GM19452 (cell line): ENCODE results near the gene MACF1.

Source experiments
- ATAC-seq: cut with Tn5 transposase; IDR thresholded peaks from one replicate; pipeline ENCODE4 v1.9.1; 2021; ENCODE audit not compliant: unreplicated experiment

Gene MACF1

GRCh38 chr1:39342776-39343175 lies 138.3 kb downstream of the MACF1 start:
- no peak for ATAC-seq

GRCh38 chr1:39344394-39345154 lies 140.1 kb downstream of the MACF1 start:
- ATAC-seq, result no peak

- ATAC-seq, result no peak
These were observed 142.4 kb downstream of the MACF1 start for GRCh38 chr1:39346872-39347271.

GRCh38 chr1:39348278-39348677 lies 143.8 kb downstream of the MACF1 start:
- ATAC-seq, result no peak

- no peak for ATAC-seq
These were observed 148.4 kb downstream of the MACF1 start for GRCh38 chr1:39352881-39353280.

- no peak for ATAC-seq
These were observed 150.1 kb downstream of the MACF1 start for GRCh38 chr1:39354572-39354971.

- no peak for ATAC-seq
These were observed 154.0 kb downstream of the MACF1 start for GRCh38 chr1:39358491-39358890.

- ATAC-seq, result no peak
These were observed 154.6 kb downstream of the MACF1 start for GRCh38 chr1:39359028-39359570.

- ATAC-seq, result no peak
These were observed 156.2 kb downstream of the MACF1 start for GRCh38 chr1:39360731-39361130.

- no peak for ATAC-seq
These were observed 157.0 kb downstream of the MACF1 start for GRCh38 chr1:39361446-39361845.

GRCh38 chr1:39363267-39363666 lies 158.8 kb downstream of the MACF1 start:
- ATAC-seq, result no peak

GRCh38 chr1:39368045-39368444 lies 163.6 kb downstream of the MACF1 start:
- ATAC-seq, result no peak

GRCh38 chr1:39369565-39369964 lies 165.1 kb downstream of the MACF1 start:
- ATAC-seq, result no peak

- ATAC-seq, result no peak
These were observed 166.1 kb downstream of the MACF1 start for GRCh38 chr1:39370602-39371001.

GRCh38 chr1:39372105-39372504 lies 167.6 kb downstream of the MACF1 start:
- no peak for ATAC-seq

GRCh38 chr1:39376656-39377055 lies 172.2 kb downstream of the MACF1 start:
- no peak for ATAC-seq

GRCh38 chr1:39378377-39378776 lies 173.9 kb downstream of the MACF1 start:
- no peak for ATAC-seq

- no peak for ATAC-seq
These were observed 174.7 kb downstream of the MACF1 start for GRCh38 chr1:39379187-39379586.

- no peak for ATAC-seq
These were observed 175.5 kb downstream of the MACF1 start for GRCh38 chr1:39380036-39380435.

GRCh38 chr1:39381839-39382238 lies 177.3 kb downstream of the MACF1 start:
- no peak for ATAC-seq

GRCh38 chr1:39384305-39384704 lies 179.8 kb downstream of the MACF1 start:
- ATAC-seq, result no peak

GRCh38 chr1:39385067-39385988 lies 180.8 kb downstream of the MACF1 start:
- no peak for ATAC-seq
